Measurements from ENCODE around the gene GRK4.

- TF ChIP-seq CTCF (IDR thresholded peaks at IDR 0.05) (no peak), EZH2 (IDR thresholded peaks at IDR 0.05; ENCODE audit: borderline replicate concordance, insufficient read depth, low read depth, low read length, poor library complexity, severe bottlenecking) (no peak)
Measured at GRCh38 chr4:3016961-3017360, 53.6 kb downstream of the GRK4 start.
